ENCODE data around the gene NSUN3.

NSUN3 gene

DNA sequence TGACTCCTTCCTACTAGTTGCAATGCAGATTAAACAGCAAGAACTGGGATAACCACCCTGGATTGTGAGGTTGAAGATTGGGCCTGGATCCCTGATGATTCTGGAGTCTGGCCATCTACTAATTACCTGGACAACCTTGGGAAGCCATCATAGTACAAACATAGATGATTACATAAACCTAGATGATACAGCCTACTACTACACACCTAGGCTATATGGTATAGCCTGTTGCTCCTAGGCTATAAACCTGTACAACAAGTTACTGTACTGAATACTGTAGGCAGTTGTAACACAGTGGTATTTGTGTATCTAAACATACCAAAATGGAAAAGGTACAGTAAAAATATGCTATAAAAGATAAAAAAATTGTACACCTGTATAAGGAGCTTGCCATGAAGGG, 48.0 kb downstream of the NSUN3 start:
- H3K18ac ChIP-seq (ENCODE audit: low read length): no peak overlapping the region
- no peak for DNase-seq
- no peak overlapping the region for H3K4me3 ChIP-seq (ENCODE audit: low read depth, low read length)
- no peak overlapping the region for H2BK12ac ChIP-seq (ENCODE audit: low read length)
- no peak overlapping the region for H3K4me2 ChIP-seq (ENCODE audit: low read length)
- no peak overlapping the region for H3K9ac ChIP-seq (ENCODE audit: low read length)
- no peaks in the 10 kb centered on the region for H3K4me1 ChIP-seq (ENCODE audit: control insufficient read depth in 1 of 2, insufficient read depth in 2 of 2, low read length in 2 of 2)
- no peak overlapping the region for H2AK5ac ChIP-seq (ENCODE audit: low read length)
- H4K91ac ChIP-seq (ENCODE audit: low read depth, low read length): no peak overlapping the region
- H3K79me1 ChIP-seq (ENCODE audit: low read length): no peaks in the 10 kb centered on the region
- H3K27me3 ChIP-seq (ENCODE audit: insufficient read depth, low read length): no peaks in the 10 kb centered on the region
- H3K23ac ChIP-seq (ENCODE audit: low read length): no peak overlapping the region
- H2AFZ ChIP-seq (ENCODE audit: insufficient read depth, low read length, poor library complexity): no peak overlapping the region
- H3K9me3 ChIP-seq (ENCODE audit: insufficient read depth, low read depth, low read length): no peaks in the 10 kb centered on the region
- no peak overlapping the region for H2BK120ac ChIP-seq (ENCODE audit: insufficient read depth, low read length, poor library complexity)
- H3K14ac ChIP-seq (ENCODE audit: low read length): no peak overlapping the region
- no peaks in the 10 kb centered on the region for H3K36me3 ChIP-seq (ENCODE audit: control insufficient read depth in 1 of 2, insufficient read depth in 2 of 2, low read length in 2 of 2)
- H4K8ac ChIP-seq (ENCODE audit: low read depth, low read length): no peak overlapping the region
- H4K12ac ChIP-seq (ENCODE audit: low read depth, low read length): no peak overlapping the region
- H2BK5ac ChIP-seq (ENCODE audit: low read depth, low read length, poor library complexity): no peak overlapping the region
- H3K4ac ChIP-seq (ENCODE audit: low read depth, low read length): no peak overlapping the region
- no peak overlapping the region for H3K27ac ChIP-seq (ENCODE audit: low read depth, low read length)
- no peaks in the 10 kb centered on the region for H3K79me2 ChIP-seq (ENCODE audit: control insufficient read depth, insufficient read depth, low read length, poor library complexity)

DNA sequence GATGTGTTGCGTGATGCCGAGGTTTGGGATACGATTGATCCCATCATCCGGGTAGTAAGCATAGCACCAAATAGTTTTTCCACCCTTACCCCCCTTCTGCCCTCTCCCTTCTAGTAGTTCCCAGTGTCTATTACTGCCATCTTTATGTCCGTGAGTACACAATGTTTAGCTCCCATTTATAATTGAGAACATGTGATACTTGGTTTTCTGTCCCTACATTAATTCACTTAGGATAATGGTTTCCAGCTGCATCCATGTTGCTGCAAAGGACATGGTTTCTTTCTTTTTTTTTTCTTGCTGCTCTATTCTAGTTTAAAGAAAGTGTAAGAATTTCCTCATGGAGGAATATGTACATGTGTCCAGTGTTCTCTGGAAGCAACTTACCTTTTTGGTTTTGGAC, 51.8 kb downstream of the NSUN3 start:
- no peak for DNase-seq
- no peaks in the 10 kb centered on the region for H3K79me2 ChIP-seq (ENCODE audit: control insufficient read depth, insufficient read depth, low read length, poor library complexity)
- no peak overlapping the region for H3K27ac ChIP-seq (ENCODE audit: low read depth, low read length)
- no peaks in the 10 kb centered on the region for H3K9me3 ChIP-seq (ENCODE audit: insufficient read depth, low read depth, low read length)
- H3K4me3 ChIP-seq (ENCODE audit: low read depth, low read length): no peak overlapping the region
- H2BK120ac ChIP-seq (ENCODE audit: insufficient read depth, low read length, poor library complexity): no peak overlapping the region
- no peak overlapping the region for H4K91ac ChIP-seq (ENCODE audit: low read depth, low read length)
- H3K4me1 ChIP-seq (ENCODE audit: control insufficient read depth in 1 of 2, insufficient read depth in 2 of 2, low read length in 2 of 2): no peaks in the 10 kb centered on the region
- H3K14ac ChIP-seq (ENCODE audit: low read length): no peak overlapping the region
- H3K18ac ChIP-seq (ENCODE audit: low read length): no peak overlapping the region
- H2AFZ ChIP-seq (ENCODE audit: insufficient read depth, low read length, poor library complexity): no peak overlapping the region
- H3K4me2 ChIP-seq (ENCODE audit: low read length): no peak overlapping the region
- no peak overlapping the region for H3K4ac ChIP-seq (ENCODE audit: low read depth, low read length)
- H2AK5ac ChIP-seq (ENCODE audit: low read length): no peak overlapping the region
- H3K23ac ChIP-seq (ENCODE audit: low read length): no peak overlapping the region
- H3K36me3 ChIP-seq (ENCODE audit: control insufficient read depth in 1 of 2, insufficient read depth in 2 of 2, low read length in 2 of 2): no peaks in the 10 kb centered on the region
- no peak overlapping the region for H3K9ac ChIP-seq (ENCODE audit: low read length)
- H3K27me3 ChIP-seq (ENCODE audit: insufficient read depth, low read length): no peaks in the 10 kb centered on the region
- H4K8ac ChIP-seq (ENCODE audit: low read depth, low read length): no peak overlapping the region
- no peak overlapping the region for H2BK12ac ChIP-seq (ENCODE audit: low read length)
- H4K12ac ChIP-seq (ENCODE audit: low read depth, low read length): no peak overlapping the region
- no CpG with 5 or more reads among the region's 5 CpGs for WGBS (ENCODE audit: extremely low coverage, insufficient coverage, insufficient read length)
- H2BK5ac ChIP-seq (ENCODE audit: low read depth, low read length, poor library complexity): no peak overlapping the region
- no peaks in the 10 kb centered on the region for H3K79me1 ChIP-seq (ENCODE audit: low read length)

- Histone ChIP-seq H4K8ac (ENCODE audit: low read depth, low read length) (no peak overlapping the region), H2AFZ (ENCODE audit: insufficient read depth, low read length, poor library complexity) (no peak overlapping the region), H4K12ac (ENCODE audit: low read depth, low read length) (no peak overlapping the region), H2AK5ac (ENCODE audit: low read length) (no peak overlapping the region), H3K23ac (ENCODE audit: low read length) (no peak overlapping the region), H3K79me1 (ENCODE audit: low read length) (no peaks in the 10 kb centered on the region), H2BK12ac (ENCODE audit: low read length) (no peak overlapping the region), H2BK120ac (ENCODE audit: insufficient read depth, low read length, poor library complexity) (no peak overlapping the region), H3K27ac (ENCODE audit: low read depth, low read length) (no peak overlapping the region), H3K4ac (ENCODE audit: low read depth, low read length) (no peak overlapping the region), H3K4me1 (ENCODE audit: control insufficient read depth in 1 of 2, insufficient read depth in 2 of 2, low read length in 2 of 2) (no peaks in the 10 kb centered on the region), H4K91ac (ENCODE audit: low read depth, low read length) (no peak overlapping the region), H3K4me3 (ENCODE audit: low read depth, low read length) (no peak overlapping the region), H3K4me2 (ENCODE audit: low read length) (no peak overlapping the region), H3K9me3 (ENCODE audit: insufficient read depth, low read depth, low read length) (no peaks in the 10 kb centered on the region), H2BK5ac (ENCODE audit: low read depth, low read length, poor library complexity) (no peak overlapping the region), H3K9ac (ENCODE audit: low read length) (no peak overlapping the region), H3K79me2 (ENCODE audit: control insufficient read depth, insufficient read depth, low read length, poor library complexity) (no peaks in the 10 kb centered on the region), H3K14ac (ENCODE audit: low read length) (no peak overlapping the region), H3K18ac (ENCODE audit: low read length) (no peak overlapping the region), H3K27me3 (ENCODE audit: insufficient read depth, low read length) (no peaks in the 10 kb centered on the region), H3K36me3 (ENCODE audit: control insufficient read depth in 1 of 2, insufficient read depth in 2 of 2, low read length in 2 of 2) (no peaks in the 10 kb centered on the region)
- no CpG with 5 or more reads among the region's 6 CpGs for WGBS (ENCODE audit: extremely low coverage, insufficient coverage, insufficient read length)
- peak; percentile 2 to 39 for DNase-seq
Measured at GRCh38 chr3:94115482-94115881, 52.6 kb downstream of the NSUN3 start.

DNA sequence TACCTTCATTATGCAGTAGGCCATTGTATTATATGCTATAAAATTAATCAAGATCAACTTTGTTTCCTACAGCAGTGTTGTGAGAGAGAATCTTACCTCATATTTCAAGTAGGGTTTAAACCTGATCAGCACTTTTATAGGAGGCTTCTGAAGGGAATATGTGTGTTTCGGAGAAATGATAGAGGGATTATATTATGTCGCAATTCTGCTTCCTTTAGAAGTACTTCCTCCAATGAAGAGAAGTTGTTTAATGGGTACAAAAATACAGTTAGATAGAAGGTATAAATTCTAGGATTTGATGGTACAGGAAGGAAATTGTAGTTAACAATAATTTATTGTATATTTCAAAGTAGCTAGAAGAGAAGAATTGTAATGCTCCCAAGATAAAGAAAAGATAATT, 54.9 kb downstream of the NSUN3 start:
- H4K12ac ChIP-seq (ENCODE audit: low read depth, low read length): no peak overlapping the region
- H2AFZ ChIP-seq (ENCODE audit: insufficient read depth, low read length, poor library complexity): no peak overlapping the region
- H3K4ac ChIP-seq (ENCODE audit: low read depth, low read length): no peak overlapping the region
- H3K18ac ChIP-seq (ENCODE audit: low read length): no peak overlapping the region
- no peak overlapping the region for H2BK5ac ChIP-seq (ENCODE audit: low read depth, low read length, poor library complexity)
- H4K8ac ChIP-seq (ENCODE audit: low read depth, low read length): no peak overlapping the region
- no peak overlapping the region for H4K91ac ChIP-seq (ENCODE audit: low read depth, low read length)
- H3K9ac ChIP-seq (ENCODE audit: low read length): no peak overlapping the region
- no peaks in the 10 kb centered on the region for H3K79me2 ChIP-seq (ENCODE audit: control insufficient read depth, insufficient read depth, low read length, poor library complexity)
- H3K27ac ChIP-seq (ENCODE audit: low read depth, low read length): no peak overlapping the region
- H3K4me2 ChIP-seq (ENCODE audit: low read length): no peak overlapping the region
- DNase-seq: no peak
- no peaks in the 10 kb centered on the region for H3K9me3 ChIP-seq (ENCODE audit: insufficient read depth, low read depth, low read length)
- H3K14ac ChIP-seq (ENCODE audit: low read length): no peak overlapping the region
- H3K4me3 ChIP-seq (ENCODE audit: low read depth, low read length): no peak overlapping the region
- no peak overlapping the region for H2BK12ac ChIP-seq (ENCODE audit: low read length)
- no peaks in the 10 kb centered on the region for H3K4me1 ChIP-seq (ENCODE audit: control insufficient read depth in 1 of 2, insufficient read depth in 2 of 2, low read length in 2 of 2)
- H3K23ac ChIP-seq (ENCODE audit: low read length): no peak overlapping the region
- H3K36me3 ChIP-seq (ENCODE audit: control insufficient read depth in 1 of 2, insufficient read depth in 2 of 2, low read length in 2 of 2): no peaks in the 10 kb centered on the region
- no peaks in the 10 kb centered on the region for H3K79me1 ChIP-seq (ENCODE audit: low read length)
- no CpG with 5 or more reads among the region's 2 CpGs for WGBS (ENCODE audit: extremely low coverage, insufficient coverage, insufficient read length)
- H2AK5ac ChIP-seq (ENCODE audit: low read length): no peak overlapping the region
- H3K27me3 ChIP-seq (ENCODE audit: insufficient read depth, low read length): no peaks in the 10 kb centered on the region
- H2BK120ac ChIP-seq (ENCODE audit: insufficient read depth, low read length, poor library complexity): no peak overlapping the region

DNA sequence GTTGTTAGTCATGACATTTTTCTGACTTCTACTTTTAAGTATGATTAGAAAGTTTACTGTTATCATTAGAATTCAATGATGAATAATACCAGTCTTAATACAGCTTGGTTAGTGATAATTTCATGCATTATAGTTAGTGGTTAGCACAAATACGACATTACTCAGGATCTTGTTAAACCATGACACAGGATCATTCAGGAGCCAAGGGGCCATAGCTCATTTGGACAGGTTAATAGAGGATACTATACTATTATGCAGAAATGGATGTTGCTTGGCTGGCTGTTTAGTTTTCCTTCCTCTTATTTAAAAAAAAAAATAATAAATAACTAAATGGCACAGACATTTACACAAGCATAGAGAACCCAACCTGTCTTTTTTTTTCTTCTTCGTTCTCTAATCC, 55.5 kb downstream of the NSUN3 start:
- no peak overlapping the region for H3K18ac ChIP-seq (ENCODE audit: low read length)
- H3K4ac ChIP-seq (ENCODE audit: low read depth, low read length): no peak overlapping the region
- no peaks in the 10 kb centered on the region for H3K4me1 ChIP-seq (ENCODE audit: control insufficient read depth in 1 of 2, insufficient read depth in 2 of 2, low read length in 2 of 2)
- no peak overlapping the region for H2BK5ac ChIP-seq (ENCODE audit: low read depth, low read length, poor library complexity)
- H3K14ac ChIP-seq (ENCODE audit: low read length): no peak overlapping the region
- H4K12ac ChIP-seq (ENCODE audit: low read depth, low read length): no peak overlapping the region
- no peak overlapping the region for H3K4me2 ChIP-seq (ENCODE audit: low read length)
- H2AK5ac ChIP-seq (ENCODE audit: low read length): no peak overlapping the region
- no peak overlapping the region for H3K27ac ChIP-seq (ENCODE audit: low read depth, low read length)
- H3K79me2 ChIP-seq (ENCODE audit: control insufficient read depth, insufficient read depth, low read length, poor library complexity): no peaks in the 10 kb centered on the region
- no peak overlapping the region for H2AFZ ChIP-seq (ENCODE audit: insufficient read depth, low read length, poor library complexity)
- no peak overlapping the region for H4K8ac ChIP-seq (ENCODE audit: low read depth, low read length)
- H2BK12ac ChIP-seq (ENCODE audit: low read length): no peak overlapping the region
- no peaks in the 10 kb centered on the region for H3K36me3 ChIP-seq (ENCODE audit: control insufficient read depth in 1 of 2, insufficient read depth in 2 of 2, low read length in 2 of 2)
- H3K9ac ChIP-seq (ENCODE audit: low read length): no peak overlapping the region
- no peaks in the 10 kb centered on the region for H3K79me1 ChIP-seq (ENCODE audit: low read length)
- no CpG with 5 or more reads among the region's 2 CpGs for WGBS (ENCODE audit: extremely low coverage, insufficient coverage, insufficient read length)
- no peaks in the 10 kb centered on the region for H3K9me3 ChIP-seq (ENCODE audit: insufficient read depth, low read depth, low read length)
- H3K27me3 ChIP-seq (ENCODE audit: insufficient read depth, low read length): no peaks in the 10 kb centered on the region
- no peak overlapping the region for H2BK120ac ChIP-seq (ENCODE audit: insufficient read depth, low read length, poor library complexity)
- no peak overlapping the region for H3K23ac ChIP-seq (ENCODE audit: low read length)
- no peak overlapping the region for H3K4me3 ChIP-seq (ENCODE audit: low read depth, low read length)
- no peak overlapping the region for H4K91ac ChIP-seq (ENCODE audit: low read depth, low read length)
- no peak for DNase-seq
